Neural cell (in vitro differentiated cells): ENCODE results near the gene SHC1.

ENCODE experiments used
- CTCF ChIP-seq: fragments of 450-650 bp; IDR thresholded peaks from 2 replicates; pipeline ENCODE4 v1.5.1; 2014; ENCODE audit warnings: antibody characterized with exemption, mild to moderate bottlenecking, moderate library complexity; ENCODE audit not compliant: poor library complexity, severe bottlenecking
- EP300 ChIP-seq: fragments of 450-650 bp; conservative IDR thresholded peaks from 2 replicates; pipeline ENCODE4 v1.6.1; 2014; ENCODE audit warnings: antibody characterized with exemption, mild to moderate bottlenecking, moderate library complexity; ENCODE audit not compliant: poor library complexity, severe bottlenecking
- EZH2 ChIP-seq: fragments of 200-600, 300-800 bp; shearing (Covaris generic), sonication (generic); IDR thresholded peaks from 2 replicates; pipeline ENCODE4 v1.6.1; 2014; ENCODE audit warnings: antibody characterized with exemption, low read length, borderline replicate concordance, mild to moderate bottlenecking; ENCODE audit not compliant: insufficient read depth, poor library complexity, severe bottlenecking
- MXI1 ChIP-seq: fragments of 450-650 bp; conservative IDR thresholded peaks from 2 replicates; pipeline ENCODE4 v1.6.1; 2014; ENCODE audit warnings: antibody characterized with exemption, mild to moderate bottlenecking; ENCODE audit not compliant: poor library complexity, severe bottlenecking
- POLR2AphosphoS5 ChIP-seq: IDR thresholded peaks from 2 replicates; pipeline ENCODE4 v1.6.1; 2012
- RAD21 ChIP-seq: fragments of 450-650 bp; conservative IDR thresholded peaks from 2 replicates; pipeline ENCODE4 v1.6.1; 2014; ENCODE audit warnings: antibody characterized with exemption, mild to moderate bottlenecking, moderate library complexity
- REST ChIP-seq: IDR thresholded peaks from 2 replicates; pipeline ENCODE4 v1.6.1; 2012; ENCODE audit warnings: borderline replicate concordance
- SMC3 ChIP-seq: fragments of 450-650 bp; conservative IDR thresholded peaks from 2 replicates; pipeline ENCODE4 v1.6.1; 2014; ENCODE audit warnings: antibody characterized with exemption, mild to moderate bottlenecking, moderate library complexity; ENCODE audit not compliant: poor library complexity
- TAF1 ChIP-seq: IDR thresholded peaks from 2 replicates; pipeline ENCODE4 v1.6.1; 2012; ENCODE audit warnings: low read depth

GRCh38 chr1:155017041-155017945 lies 46.7 kb upstream of the SHC1 start:
- TF ChIP-seq CTCF (peak; percentile 96), MXI1 (no peak), POLR2AphosphoS5 (no peak), EP300 (no peak), REST (no peak), SMC3 (peak; percentile 80), EZH2 (no peak), TAF1 (no peak), RAD21 (peak; percentile 68)
